ENCODE results near the gene MGME1.

The MGME1 gene

DNA sequence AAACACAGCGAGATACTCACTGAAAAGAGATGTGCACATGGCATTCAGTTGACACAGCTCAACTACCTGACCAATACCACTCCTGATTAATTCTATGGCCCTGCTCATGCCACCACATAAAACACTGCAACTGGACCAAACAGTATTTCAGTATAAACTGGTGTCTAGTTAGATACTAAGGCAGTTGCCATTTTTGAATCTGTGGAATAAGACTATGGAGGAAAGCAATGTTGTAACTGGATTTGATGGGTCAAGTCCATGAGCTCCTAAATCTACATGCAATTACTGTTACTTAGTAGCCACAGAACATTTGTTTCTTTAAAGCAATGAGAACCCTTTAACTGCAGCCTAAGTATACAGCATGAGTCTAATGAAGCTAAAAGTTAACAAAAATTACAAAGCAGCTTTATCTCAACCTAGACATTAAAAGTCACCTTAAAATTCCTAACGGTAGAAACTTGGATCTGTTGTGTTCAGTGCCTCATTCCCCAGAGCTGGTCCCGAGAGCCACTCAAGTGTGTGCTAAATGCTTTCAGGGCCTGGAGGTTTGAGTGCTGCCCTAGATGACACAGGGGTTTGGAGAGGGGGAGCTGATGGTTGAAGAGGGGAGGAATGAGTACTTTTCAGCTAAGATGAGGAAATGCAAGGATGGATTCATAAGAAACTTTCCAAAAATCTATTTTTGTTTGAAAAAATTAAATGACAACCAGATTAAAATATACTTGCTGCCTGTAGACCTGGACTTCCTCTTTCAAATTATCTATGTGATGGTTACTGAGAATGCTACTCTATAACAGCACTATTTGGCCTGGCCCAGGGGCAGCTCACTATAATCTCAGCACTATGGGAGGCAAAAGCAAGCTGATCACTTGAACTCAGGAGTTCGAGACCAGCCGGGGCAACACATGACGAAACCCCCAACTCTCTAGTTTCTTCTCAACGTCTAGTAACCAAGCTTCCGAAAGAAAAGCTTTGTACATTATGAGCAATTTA, 15.8 kb upstream of the MGME1 start:
- TF ChIP-seq, protein P1, sequence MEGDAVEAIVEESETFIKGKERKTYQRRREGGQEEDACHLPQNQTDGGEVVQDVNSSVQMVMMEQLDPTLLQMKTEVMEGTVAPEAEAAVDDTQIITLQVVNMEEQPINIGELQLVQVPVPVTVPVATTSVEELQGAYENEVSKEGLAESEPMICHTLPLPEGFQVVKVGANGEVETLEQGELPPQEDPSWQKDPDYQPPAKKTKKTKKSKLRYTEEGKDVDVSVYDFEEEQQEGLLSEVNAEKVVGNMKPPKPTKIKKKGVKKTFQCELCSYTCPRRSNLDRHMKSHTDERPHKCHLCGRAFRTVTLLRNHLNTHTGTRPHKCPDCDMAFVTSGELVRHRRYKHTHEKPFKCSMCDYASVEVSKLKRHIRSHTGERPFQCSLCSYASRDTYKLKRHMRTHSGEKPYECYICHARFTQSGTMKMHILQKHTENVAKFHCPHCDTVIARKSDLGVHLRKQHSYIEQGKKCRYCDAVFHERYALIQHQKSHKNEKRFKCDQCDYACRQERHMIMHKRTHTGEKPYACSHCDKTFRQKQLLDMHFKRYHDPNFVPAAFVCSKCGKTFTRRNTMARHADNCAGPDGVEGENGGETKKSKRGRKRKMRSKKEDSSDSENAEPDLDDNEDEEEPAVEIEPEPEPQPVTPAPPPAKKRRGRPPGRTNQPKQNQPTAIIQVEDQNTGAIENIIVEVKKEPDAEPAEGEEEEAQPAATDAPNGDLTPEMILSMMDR (IDR thresholded peaks at IDR 0.05; ENCODE audit: borderline replicate concordance, control extremely low read depth, extremely low read depth, insufficient read depth, missing control alignments) = no peak
- in situ Hi-C loops (cut with MboI; ENCODE audit: low sequenced_read_pairs, unreplicated experiment) = no loop called here

DNA sequence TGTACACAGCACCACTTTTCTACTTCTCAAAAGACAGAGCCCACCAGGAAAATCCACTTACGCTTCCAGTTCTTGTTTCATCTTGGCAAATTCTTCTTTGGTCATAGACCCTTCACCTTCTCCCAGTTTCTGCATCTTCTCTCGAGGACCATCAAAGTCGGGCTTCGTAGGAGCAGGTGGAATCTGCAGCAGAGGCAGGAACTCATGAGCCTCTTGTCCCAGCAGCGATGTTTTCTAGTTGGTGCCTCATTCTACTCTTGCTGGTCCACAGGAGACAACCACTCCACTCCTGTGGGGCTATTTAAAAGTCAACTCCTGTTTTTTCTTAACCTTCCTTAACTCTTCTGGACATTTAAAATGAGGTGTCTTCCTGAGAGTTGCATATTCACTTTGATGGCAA, 14.9 kb upstream of the MGME1 start:
- TF ChIP-seq, protein P1 (IDR thresholded peaks at IDR 0.05; ENCODE audit: borderline replicate concordance, control extremely low read depth, extremely low read depth, insufficient read depth, missing control alignments) = no peak
- DNase-seq (ENCODE audit: low spot score) = no peak
- in situ Hi-C loops (cut with MboI; ENCODE audit: low sequenced_read_pairs, unreplicated experiment) = no loop called here

More for the DNA sequence above, 15.8 kb upstream of the MGME1 start:
- DNase-seq (ENCODE audit: low spot score) = no peak

DNA sequence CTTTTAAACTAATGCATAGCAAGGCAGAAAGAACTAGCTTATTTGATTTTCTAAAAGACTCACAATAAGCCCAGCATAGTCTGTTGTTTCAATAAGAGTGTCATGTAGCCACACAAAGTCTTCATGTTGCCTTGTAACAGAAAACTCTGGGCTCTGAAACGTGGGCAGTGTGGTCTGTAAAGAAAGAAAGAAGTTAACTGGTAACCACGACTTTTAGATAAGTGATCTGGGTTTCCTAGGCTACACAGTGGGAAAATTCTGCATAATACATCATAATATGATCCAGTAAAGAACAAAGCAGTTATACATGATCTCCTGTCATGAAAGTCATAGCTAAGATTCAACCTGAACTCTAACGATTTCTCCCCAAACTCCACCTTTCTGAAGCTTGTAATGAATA, 13.5 kb upstream of the MGME1 start:
- in situ Hi-C loops (cut with MboI; ENCODE audit: low sequenced_read_pairs, unreplicated experiment) = no loop called here

GRCh38 chr20:17956099-17956685, 12.6 kb upstream of the MGME1 start:
- in situ Hi-C loops (cut with MboI; ENCODE audit: low sequenced_read_pairs, unreplicated experiment) = no loop called here
- TF ChIP-seq, protein P1 (IDR thresholded peaks at IDR 0.05; ENCODE audit: borderline replicate concordance, control extremely low read depth, extremely low read depth, insufficient read depth, missing control alignments) = no peak
- no peak for DNase-seq (ENCODE audit: low spot score)

More for the DNA sequence above, 13.5 kb upstream of the MGME1 start:
- TF ChIP-seq, protein P1 (IDR thresholded peaks at IDR 0.05; ENCODE audit: borderline replicate concordance, control extremely low read depth, extremely low read depth, insufficient read depth, missing control alignments) = no peak
- DNase-seq (ENCODE audit: low spot score) = no peak

- no peak for DNase-seq (ENCODE audit: low spot score)
- in situ Hi-C loops (cut with MboI; ENCODE audit: low sequenced_read_pairs, unreplicated experiment) = no loop called here
- TF ChIP-seq, protein P1 (IDR thresholded peaks at IDR 0.05; ENCODE audit: borderline replicate concordance, control extremely low read depth, extremely low read depth, insufficient read depth, missing control alignments) = no peak
These were observed 11.1 kb upstream of the MGME1 start for GRCh38 chr20:17957505-17958363.
